Heart left ventricle (tissue), 13 donors: ENCODE data around the gene C8G.

Experiments
- CTCF ChIP-seq, 12 donors: fragments of 200-600 bp; sonication (generic) in 4 of 12; IDR thresholded peaks; one replicate each; pipeline versions ENCODE4 v1.5.0 to v1.8.0; 2018 to 2022; ENCODE audit warnings: antibody characterized with exemption in 12 of 12, mild to moderate bottlenecking in 5 of 12
- POLR2A ChIP-seq, 2 donors: fragments of 450-650 bp; IDR thresholded peaks; one replicate each; pipeline ENCODE4 v1.6.1; 2017; ENCODE audit warnings: antibody characterized with exemption in 2 of 2, mild to moderate bottlenecking in 2 of 2, moderate library complexity in 2 of 2
- donor health status: ischemic (EF 13 %, LVEDD 7.1; RV severe dilation, severe dysfunction).
- donor health status: DM: no; HTN: yes; CAD: no.
- donor health status: DM: no; HTN: no; CAD: no.
- donor health status: ischemic (EF 25% LVEDD 6.9; RV normal size, moderate dysfunction).
- donor health status: ischemic (EF 25% LVEDD 5.7; RV mildly dilated, moderate dysfunction).
- donor health status: ischemic (EF 35%, LVEDD 5.7; RV mildly dilated, moderate dysfunction).
- donor health status: nonischemic (EF 11% LVEDD 7.7; RV severe dilation, severe dysfunction).
- donor health status: DM: yes; HTN: yes; CAD: no.
- donor health status: PGD.
- donor health status: ischemic (EF 29% LVEDD 5.4; RV normal size, mild dysfunction).
- donor health status: nonischemic (EF 23%, LVEDD 6.1; RV moderate dilation, normal function).

DNA sequence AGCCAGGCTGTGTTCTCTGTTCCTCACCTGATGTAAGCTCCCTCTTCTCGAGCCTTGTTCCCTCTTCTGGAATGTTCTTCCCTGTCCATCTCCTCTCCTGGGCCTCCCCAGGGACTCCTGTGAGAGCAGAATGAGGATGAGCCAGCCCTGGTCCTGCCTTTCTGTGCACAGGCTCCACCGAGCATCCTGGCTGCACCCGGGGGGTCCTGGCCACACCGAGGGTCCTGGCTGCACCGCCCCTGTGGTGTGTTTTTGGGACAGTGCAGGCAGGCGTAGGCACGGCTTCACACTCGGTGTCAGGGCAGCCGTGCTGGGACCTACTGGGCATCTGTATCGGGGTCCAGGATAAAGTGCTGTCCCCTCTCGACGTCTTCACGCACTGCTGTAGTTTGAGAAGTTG lies 18.3 kb upstream of the C8G start:
- TF ChIP-seq POLR2A (IDR thresholded peaks at IDR 0.05) (no peak), CTCF (IDR thresholded peaks at IDR 0.05) (no peak)
